Activated naive CD4-positive, alpha-beta T cell treated with anti-CD3 and anti-CD28 coated beads, Interleukin-2, amount 50 U/mL, for 24 hours (primary cell): ENCODE measurements around the gene PROM2.

ENCODE experiments used
- H3K27ac Mint-ChIP-seq: one replicate; pipeline ENCODE4 v1.8.0; 2021; ENCODE audit warnings: mild to moderate bottlenecking, mixed read lengths
- H3K27me3 Mint-ChIP-seq: one replicate; pipeline ENCODE4 v1.8.0; 2021; ENCODE audit warnings: mixed read lengths
- H3K36me3 Mint-ChIP-seq: one replicate; pipeline ENCODE4 v1.8.0; 2021; ENCODE audit warnings: mixed read lengths
- H3K4me1 Mint-ChIP-seq: one replicate; pipeline ENCODE4 v1.8.0; 2021; ENCODE audit warnings: mixed read lengths
- H3K4me3 Mint-ChIP-seq: one replicate; pipeline ENCODE4 v1.8.0; 2021; ENCODE audit warnings: mild to moderate bottlenecking, mixed read lengths
- H3K9me3 Mint-ChIP-seq: one replicate; pipeline ENCODE4 v1.8.0; 2021; ENCODE audit warnings: mixed read lengths

PROM2 gene

DNA sequence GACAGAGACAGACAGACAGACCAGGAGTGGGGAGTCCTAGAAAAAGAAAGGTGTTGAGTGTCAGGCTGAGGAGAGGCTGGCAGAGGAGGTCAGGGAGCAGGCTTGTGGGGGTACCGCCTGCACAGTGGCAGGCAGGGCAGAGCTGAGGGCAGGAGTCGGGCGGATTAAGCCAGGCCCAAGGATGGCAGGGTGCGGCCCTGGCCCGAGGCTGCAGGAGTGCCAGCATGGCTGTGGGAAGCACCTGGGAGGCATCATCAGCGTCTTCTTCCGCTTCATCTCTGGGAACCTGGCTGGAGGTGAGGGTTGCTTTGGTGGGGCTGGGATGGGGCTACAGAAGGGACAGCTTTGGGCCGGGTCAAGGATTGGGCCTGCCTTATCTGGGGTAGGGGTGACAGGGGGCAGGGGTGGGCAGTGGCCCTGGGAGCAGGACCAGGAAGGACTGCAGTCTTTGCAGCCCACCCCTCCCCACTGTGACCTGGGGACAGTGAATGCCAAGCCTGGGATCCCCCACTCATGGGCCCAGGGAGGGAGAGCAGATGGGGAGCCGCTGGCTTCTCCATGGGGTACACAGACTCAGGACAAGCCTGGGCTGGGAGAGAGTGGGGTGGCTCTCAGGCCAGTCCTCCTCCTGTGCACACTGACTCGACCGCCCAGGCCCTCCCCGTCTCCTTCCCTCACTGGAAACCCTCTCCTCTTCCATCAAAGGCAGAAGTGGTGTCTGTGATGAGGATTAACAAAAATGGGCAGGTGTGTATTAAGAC, 43.6 kb downstream of the PROM2 start:
- peaks cover 4% of the 10 kb centered on the region for H3K27me3 Mint-ChIP-seq
- H3K9me3 Mint-ChIP-seq = no peaks in the 10 kb centered on the region
- no peak overlapping the region for H3K27ac Mint-ChIP-seq
- no peaks in the 10 kb centered on the region for H3K4me1 Mint-ChIP-seq
- H3K36me3 Mint-ChIP-seq = no peaks in the 10 kb centered on the region
- no peak overlapping the region for H3K4me3 Mint-ChIP-seq

DNA sequence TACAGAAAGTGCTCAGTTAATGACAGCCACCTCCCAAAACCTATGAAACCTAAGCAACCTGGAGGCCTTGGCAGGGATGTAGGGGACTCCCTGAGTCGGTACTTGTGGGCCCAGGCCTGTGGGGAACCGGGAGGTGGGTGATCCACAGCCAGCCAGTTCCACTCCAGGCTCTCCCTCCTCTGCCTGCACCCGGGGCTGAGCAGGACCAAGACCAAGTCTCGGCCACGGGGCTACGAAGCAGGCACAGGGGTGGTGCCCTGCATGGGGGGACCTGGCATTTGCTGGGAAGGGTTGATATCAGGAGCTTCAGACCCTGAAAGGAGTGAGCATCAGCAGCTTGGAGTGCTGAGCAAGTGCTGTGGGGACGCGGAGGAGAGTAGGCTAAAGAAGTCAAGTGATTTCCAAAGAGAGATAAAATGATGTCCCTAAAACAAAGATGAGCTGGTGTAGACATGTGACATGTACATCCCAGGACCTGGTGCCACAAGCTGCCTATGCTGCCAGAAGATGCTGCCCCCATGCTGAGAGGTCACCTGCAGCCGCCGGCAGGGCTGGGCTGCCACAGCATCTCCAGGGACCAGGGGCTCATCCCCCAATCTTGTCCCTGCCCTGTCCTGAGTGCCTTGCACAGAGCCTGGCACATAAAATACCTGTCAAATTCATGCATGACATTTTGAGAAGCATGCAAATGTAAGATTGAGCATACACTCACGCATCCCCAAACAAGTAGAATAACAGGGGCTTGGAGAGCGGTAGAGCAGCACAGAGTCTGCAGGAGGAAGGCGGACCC, 44.4 kb downstream of the PROM2 start:
- Mint-ChIP-seq H3K36me3 (no peaks in the 10 kb centered on the region), H3K9me3 (no peaks in the 10 kb centered on the region), H3K27ac (no peak overlapping the region), H3K4me3 (no peak overlapping the region), H3K4me1 (no peaks in the 10 kb centered on the region), H3K27me3 (peaks cover 4% of the 10 kb centered on the region)

DNA sequence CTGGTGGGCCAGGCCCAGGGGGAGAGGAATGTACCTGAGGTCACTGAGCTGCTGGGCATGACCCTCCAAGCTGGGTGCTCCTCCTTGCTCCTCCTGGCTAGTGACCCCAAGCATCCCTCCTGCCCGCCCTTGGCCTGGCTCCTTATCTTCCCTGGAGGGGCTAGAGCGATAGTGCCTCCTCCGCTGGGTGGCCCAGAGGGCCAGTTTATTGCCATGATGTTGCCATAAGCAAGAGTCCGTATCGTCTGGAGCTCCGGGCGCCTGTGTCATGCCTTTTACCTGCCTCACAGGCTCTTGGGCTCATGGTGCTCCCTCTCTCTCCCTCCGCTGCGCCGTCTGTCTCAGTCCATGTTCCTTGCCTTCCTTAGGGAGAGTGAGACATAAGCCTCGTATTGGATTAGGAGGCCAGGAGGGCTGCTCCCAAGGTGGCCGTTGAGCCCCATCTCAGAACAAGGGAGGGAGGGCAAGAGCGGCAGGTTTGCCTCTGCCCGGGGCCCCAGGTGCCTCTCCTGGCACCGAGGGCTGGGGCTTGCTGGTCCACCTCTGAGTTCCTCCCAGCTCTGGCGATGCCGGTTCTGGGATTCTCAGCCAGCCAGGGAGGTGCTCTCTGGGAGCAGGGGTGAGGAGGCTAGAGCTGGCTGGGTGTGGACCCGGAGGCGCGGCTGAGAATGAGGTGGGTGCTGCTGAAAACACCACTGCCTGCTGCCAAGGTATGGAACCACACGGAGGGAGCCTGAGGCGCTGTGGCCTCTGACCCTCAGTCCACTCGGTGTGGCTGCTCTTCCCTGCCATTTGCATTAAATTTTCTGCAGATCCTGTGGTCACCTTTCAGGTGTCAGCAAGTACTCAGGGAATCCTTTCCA, 45.5 kb downstream of the PROM2 start:
- Mint-ChIP-seq H3K4me1 (no peaks in the 10 kb centered on the region), H3K36me3 (no peaks in the 10 kb centered on the region), H3K9me3 (no peaks in the 10 kb centered on the region), H3K4me3 (no peak overlapping the region), H3K27me3 (peaks cover 2% of the 10 kb centered on the region), H3K27ac (no peak overlapping the region)

DNA sequence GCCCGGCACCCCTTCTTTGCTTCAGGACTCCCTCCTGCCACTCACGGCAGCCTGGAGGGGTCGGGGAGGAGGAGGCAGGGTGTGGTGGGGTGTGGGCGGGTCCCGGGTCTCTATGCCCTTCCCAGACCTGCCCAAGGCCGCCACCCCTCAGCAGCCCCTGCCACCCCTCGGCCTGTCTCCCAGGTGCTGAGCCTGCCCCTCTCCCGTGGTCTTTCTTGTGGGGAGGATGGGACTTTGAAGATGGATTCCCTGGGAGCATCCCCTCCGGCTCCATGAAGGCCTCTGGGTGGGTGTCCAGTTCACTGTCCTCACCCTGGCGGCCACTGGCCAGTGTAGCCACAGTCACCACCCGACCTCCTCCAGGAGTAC, 46.1 kb downstream of the PROM2 start:
- H3K4me3 Mint-ChIP-seq = no peak overlapping the region
- H3K27me3 Mint-ChIP-seq = no peaks in the 10 kb centered on the region
- no peaks in the 10 kb centered on the region for H3K36me3 Mint-ChIP-seq
- no peaks in the 10 kb centered on the region for H3K4me1 Mint-ChIP-seq
- no peak overlapping the region for H3K27ac Mint-ChIP-seq
- H3K9me3 Mint-ChIP-seq = no peaks in the 10 kb centered on the region

DNA sequence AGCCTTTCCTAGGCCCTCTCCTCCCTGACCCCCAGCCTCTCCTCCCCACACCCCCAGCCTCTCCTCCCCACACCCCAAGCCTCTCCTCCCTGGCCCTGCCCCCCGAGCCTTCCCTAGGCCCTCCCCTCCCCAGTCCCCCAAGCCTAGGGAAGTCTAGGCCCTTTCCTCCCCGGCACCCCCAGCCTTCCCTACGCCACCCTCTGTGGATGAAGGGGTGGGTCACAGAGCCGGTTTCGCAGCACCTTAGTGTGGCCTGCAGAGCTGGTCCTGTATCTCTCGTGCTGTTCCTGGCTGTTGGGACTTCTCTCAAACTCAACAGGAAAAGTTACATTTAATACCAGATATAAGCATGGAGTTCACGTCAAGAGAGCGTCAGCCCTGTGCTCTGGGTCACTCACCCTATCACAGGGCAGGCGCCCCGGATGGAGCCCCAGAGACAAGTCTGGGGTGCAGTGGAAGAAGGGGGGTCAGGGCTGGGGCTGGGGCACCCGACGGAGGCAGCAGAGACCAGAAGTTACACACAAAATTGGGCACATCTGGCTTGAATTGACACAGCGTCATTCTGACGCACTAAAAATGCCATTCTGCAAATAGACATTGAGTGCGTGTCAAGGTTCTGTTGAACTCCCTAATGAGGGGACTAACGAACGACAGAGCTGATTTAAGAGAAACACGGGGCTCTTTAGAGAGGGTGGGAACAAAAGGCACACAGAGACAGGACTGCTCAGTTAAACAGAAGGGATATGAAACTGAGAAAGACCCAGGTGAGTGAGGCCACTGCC, 46.9 kb downstream of the PROM2 start:
- Mint-ChIP-seq H3K9me3 (no peaks in the 10 kb centered on the region), H3K27me3 (no peaks in the 10 kb centered on the region)

DNA sequence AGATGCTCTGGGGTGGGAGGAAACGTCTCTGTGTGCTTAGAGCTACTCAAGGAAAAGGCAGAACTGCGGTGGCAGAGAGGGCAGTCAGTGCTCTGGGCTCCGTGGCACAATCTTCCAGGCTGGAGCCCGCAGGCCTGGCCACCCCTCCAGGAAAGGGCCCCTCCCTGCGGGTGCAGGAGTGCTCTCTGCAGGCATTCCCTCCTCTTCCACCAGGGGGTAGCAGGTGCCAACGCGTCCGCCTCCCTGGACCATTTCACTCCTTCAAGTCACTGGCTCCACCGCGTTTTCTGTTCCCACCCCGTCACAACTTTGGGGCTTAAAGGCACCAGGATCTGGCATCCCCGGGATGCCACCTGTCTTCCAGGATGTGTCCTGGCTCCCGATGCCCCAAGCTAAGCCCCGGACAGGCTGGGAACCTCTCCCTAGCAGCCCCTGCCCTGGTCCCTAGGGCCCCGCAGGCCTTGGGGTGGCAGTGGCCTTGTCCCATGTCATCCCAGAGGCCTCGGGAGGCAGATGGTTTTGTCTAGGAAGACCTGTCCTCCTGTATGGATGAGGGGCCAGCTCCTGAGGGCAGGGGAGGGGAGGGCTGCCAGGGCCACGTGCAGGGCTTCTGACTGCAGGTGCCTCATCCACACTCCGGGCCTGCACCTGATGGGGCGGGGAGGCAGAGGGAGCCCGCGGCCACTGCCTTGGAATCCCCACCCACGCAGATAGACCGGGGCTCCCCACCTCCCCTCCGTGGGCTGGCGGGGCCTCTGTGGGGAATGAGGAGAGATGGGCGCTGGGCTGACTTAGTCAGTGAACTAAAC, 49.3 kb downstream of the PROM2 start:
- no peaks in the 10 kb centered on the region for H3K36me3 Mint-ChIP-seq
- no peak overlapping the region for H3K4me3 Mint-ChIP-seq
- H3K27ac Mint-ChIP-seq = no peak overlapping the region
- H3K4me1 Mint-ChIP-seq = no peaks in the 10 kb centered on the region
- H3K9me3 Mint-ChIP-seq = no peaks in the 10 kb centered on the region
- H3K27me3 Mint-ChIP-seq = no peaks in the 10 kb centered on the region

More for the DNA sequence above, 46.9 kb downstream of the PROM2 start:
- H3K27ac Mint-ChIP-seq = no peak overlapping the region
- H3K4me1 Mint-ChIP-seq = no peaks in the 10 kb centered on the region
- no peaks in the 10 kb centered on the region for H3K36me3 Mint-ChIP-seq
- H3K4me3 Mint-ChIP-seq = no peak overlapping the region

DNA sequence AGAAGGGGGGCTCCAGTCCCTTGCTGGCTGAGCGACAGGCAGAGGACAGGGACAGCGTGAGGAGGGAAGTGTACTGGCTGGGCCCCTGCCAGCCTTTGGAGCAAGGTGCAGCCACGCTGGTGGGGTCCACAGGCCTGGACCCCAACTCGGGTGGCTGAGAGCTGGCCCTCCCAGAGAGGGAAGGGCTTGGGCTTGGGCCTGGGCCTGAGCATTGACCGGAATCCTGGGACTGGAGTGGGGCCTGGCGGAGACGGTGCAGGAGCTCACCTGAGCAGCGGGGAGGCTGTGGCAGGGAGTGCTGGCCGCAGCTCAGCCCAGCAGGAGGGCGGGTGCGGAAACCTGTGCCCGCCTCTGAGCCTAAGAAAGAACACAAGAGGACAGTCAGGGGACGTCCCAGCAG, 50.8 kb downstream of the PROM2 start:
- Mint-ChIP-seq H3K27me3 (no peaks in the 10 kb centered on the region), H3K9me3 (no peaks in the 10 kb centered on the region), H3K36me3 (no peaks in the 10 kb centered on the region), H3K27ac (no peak overlapping the region), H3K4me1 (no peaks in the 10 kb centered on the region), H3K4me3 (no peak overlapping the region)

DNA sequence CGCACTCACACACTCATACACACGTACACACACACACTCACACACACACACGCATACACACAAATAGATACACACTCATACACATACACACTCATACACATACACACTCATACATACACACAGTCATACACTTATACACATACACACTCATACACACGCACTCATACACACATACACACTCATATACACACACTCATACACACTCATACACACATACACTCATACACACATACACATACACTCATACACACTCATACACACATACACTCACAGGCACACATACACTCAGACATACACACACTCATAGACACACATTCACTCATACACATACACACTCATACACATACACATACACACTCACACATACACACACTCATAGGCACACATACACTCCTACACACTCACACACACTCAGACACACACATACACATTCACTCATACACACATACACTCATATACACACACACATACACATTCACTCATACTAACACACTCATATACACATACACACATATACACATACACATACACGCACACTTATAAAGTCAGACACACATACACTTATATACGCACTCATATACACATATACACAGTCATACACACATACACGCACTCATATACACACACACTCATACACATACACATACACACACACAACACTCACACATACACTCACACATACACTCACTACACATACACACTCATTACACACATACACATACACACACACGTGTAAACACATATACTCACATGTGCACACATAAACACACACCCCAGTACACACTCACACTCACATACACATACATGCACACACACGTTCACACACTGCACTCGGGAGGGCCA, 51.6 kb downstream of the PROM2 start:
- Mint-ChIP-seq H3K36me3 (no peaks in the 10 kb centered on the region), H3K4me3 (no peak overlapping the region), H3K9me3 (no peaks in the 10 kb centered on the region), H3K4me1 (no peaks in the 10 kb centered on the region), H3K27me3 (no peaks in the 10 kb centered on the region), H3K27ac (no peak overlapping the region)

DNA sequence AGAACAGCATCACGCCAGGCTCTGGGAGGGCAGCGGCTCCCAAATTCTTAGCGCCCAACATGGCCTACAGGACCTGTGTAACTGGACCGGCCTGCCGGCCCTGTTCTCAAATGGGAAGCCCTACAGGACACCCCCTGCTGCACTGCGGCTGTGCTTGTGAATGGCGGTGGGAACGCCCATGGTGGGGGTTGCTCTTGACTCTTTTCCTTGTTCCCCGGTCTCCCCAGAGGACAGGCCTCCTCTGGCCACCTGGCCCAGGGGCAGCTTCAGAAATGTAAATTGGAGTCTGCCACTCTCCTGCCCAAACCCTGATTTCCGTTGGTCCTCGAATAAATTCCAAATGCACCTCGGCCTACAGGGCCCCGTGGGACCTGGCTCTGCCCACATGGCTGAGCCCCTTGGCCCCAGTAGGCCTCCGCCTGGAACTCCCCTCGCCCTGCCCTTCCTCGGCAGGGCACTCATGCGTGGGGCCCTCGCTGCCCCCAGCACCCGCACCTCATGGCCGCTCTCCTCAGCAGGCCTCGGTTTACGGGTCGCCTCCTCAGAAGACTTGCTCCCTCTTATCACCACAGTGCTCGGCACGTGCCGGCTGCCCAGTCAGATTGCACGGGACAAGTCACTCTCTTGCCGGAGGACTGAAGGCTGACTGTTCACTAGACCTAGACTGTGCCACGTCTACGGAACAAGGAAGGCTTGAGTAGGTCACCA, 52.3 kb downstream of the PROM2 start:
- Mint-ChIP-seq H3K9me3 (no peaks in the 10 kb centered on the region), H3K4me3 (no peak overlapping the region), H3K36me3 (no peaks in the 10 kb centered on the region), H3K27me3 (no peaks in the 10 kb centered on the region), H3K27ac (no peak overlapping the region), H3K4me1 (no peaks in the 10 kb centered on the region)

DNA sequence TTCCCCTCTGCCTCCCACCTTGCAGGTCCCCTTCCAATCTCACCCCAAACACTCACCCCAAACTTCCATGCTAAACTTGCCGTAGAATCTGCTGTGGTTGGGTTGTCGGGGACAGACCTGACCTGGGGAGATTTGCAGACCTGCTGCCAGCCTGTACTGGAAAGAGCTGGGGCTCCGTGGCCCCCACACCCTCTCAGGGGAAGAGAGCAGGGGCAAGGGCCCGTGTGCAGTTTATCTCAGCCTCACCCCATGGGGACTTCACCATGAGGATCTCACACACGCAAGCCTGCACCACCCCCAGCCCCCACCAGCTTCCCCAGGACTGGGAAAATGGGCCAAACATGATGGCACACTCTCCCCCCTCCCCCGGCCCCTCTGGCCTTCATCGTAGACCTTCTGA, 53.6 kb downstream of the PROM2 start:
- Mint-ChIP-seq H3K4me3 (no peak overlapping the region), H3K27ac (no peak overlapping the region), H3K4me1 (no peaks in the 10 kb centered on the region), H3K27me3 (no peaks in the 10 kb centered on the region), H3K36me3 (no peaks in the 10 kb centered on the region), H3K9me3 (no peaks in the 10 kb centered on the region)

DNA sequence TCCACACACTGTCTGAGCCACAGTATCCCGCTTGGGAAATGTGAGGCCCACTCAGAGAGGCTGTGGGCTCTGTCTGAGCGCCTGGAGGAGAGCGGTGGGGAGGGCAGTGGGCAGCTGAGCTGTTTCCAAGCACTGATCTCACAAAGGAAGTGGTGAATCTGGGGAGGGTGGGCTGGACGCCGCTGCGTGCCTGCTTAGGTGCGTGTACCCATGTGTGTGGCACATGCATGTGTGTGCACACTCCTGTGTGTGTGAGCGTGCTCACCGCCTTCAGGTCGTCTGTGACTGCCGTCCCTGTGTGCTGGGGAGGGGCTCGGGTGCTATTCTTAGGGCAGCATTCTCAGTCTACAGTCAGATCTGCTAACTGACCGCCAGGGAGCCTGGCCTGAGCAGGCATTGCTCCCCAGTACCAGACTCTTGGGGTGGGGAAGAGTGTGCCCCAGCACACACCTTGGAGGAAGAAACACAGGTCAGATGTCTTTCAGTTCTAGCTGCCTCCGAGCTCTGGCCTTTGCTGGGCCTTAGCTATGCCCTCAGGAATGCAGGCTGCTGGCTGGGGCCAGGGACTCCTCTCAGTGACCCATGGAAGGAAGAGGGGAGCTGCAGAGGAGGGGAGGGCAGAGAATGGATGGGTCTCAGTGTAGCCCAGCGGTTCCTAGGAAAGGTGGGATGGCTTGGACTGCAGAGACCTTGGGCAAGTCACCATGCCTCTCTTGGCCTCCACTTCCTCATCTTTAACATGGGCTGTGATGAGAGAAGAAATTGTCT, 54.3 kb downstream of the PROM2 start:
- no peaks in the 10 kb centered on the region for H3K9me3 Mint-ChIP-seq
- no peaks in the 10 kb centered on the region for H3K36me3 Mint-ChIP-seq
- no peaks in the 10 kb centered on the region for H3K4me1 Mint-ChIP-seq
- no peak overlapping the region for H3K27ac Mint-ChIP-seq
- no peaks in the 10 kb centered on the region for H3K27me3 Mint-ChIP-seq
- H3K4me3 Mint-ChIP-seq = no peak overlapping the region

DNA sequence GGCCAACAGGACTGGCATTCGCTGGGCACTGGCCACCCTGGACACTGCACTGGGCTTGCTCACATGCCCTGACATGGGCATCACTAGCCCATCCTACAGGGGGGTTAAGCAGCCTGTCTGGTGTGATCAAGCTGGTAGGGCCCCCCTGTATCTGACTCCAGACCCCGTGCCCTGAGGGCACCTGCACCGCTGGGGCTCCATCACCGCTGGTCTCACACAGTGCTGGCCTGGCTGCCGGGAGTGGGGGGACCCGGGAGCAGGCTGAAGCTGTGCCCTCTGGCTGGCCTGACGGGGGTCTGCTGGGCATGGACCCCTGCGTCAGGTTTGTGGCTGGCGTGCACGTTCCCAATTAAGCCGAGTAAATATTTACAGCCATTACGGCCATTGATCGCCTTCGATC, 55.2 kb downstream of the PROM2 start:
- Mint-ChIP-seq H3K27ac (no peak overlapping the region), H3K36me3 (no peaks in the 10 kb centered on the region), H3K4me3 (no peak overlapping the region), H3K9me3 (no peaks in the 10 kb centered on the region), H3K4me1 (no peaks in the 10 kb centered on the region), H3K27me3 (no peaks in the 10 kb centered on the region)
